ENCODE measurements around the gene CD248.

Gene CD248

GRCh38 chr11:66336234-66337102 lies 19.6 kb upstream of the CD248 start, which contains the start of gene RIN1:
Gene RIN1 (minus strand): TSS chr11:66336434. CDS start chr11:66336402, 32 bp downstream.
- TF ChIP-seq, protein P1, sequence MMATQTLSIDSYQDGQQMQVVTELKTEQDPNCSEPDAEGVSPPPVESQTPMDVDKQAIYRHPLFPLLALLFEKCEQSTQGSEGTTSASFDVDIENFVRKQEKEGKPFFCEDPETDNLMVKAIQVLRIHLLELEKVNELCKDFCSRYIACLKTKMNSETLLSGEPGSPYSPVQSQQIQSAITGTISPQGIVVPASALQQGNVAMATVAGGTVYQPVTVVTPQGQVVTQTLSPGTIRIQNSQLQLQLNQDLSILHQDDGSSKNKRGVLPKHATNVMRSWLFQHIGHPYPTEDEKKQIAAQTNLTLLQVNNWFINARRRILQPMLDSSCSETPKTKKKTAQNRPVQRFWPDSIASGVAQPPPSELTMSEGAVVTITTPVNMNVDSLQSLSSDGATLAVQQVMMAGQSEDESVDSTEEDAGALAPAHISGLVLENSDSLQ (IDR thresholded peaks at IDR 0.05), result no peak
- TF ChIP-seq TARDBP (IDR thresholded peaks at IDR 0.05) (no peak), L3MBTL2 (conservative IDR thresholded peaks at IDR 0.05) (no peak)
- CTCF ChIA-PET, result interaction anchor here (2.4 kb wide), 1 partner anchor 24 kb away, joined by 21 read pairs; no protein-coding TSS in a partner anchor
- POLR2A ChIA-PET, result interaction anchor here (1.0 to 2.0 kb wide), 5 partner anchors 7 to 47 kb away, joined by 3 to 8 read pairs (median 6); partner anchors contain the start of genes B4GAT1 and YIF1A
- DNase-seq (ENCODE audit: extremely low spot score), result no peak

DNA sequence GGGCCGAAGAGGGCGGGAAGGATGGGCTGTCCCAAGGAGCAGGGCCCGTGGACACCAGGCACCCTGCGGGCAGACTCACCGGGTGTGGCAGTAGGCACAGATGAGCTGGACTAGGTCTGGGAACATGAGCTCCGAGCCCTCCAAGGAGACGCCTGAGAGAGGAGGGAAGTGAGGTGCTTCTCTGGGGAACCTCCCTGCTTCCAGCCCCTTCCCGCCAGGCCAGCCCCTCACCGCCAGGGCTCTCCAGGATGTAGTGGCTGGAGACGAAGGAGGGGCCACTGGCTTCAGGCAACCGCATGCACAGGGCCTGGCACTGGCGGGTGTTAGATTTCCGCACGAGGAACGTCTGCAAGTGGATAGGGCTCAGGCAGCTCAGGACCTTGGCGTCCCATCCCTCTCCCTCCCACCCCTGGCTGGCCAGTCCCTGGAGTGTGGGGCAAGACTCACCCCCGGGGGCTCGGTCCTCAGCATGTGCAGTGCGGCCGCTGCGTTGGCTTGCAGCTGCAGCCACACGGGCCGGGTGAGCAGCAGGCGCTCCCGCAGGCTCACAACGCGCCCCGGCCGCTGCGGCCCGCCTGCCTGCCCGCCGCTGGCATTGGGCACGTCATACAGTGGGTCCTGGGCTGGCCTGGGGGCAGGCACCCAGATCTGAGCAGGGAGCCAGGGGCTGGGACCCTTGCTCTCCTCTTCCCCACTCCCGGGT lies 18.8 kb upstream of the CD248 start:
- no peak for TF ChIP-seq ZNF384 (IDR thresholded peaks at IDR 0.05)
- TF ChIP-seq ELF4 (IDR thresholded peaks at IDR 0.05), result no peak
- no peak for TF ChIP-seq SP1 (IDR thresholded peaks at IDR 0.05)
- TF ChIP-seq HDGF (IDR thresholded peaks at IDR 0.05; ENCODE audit: borderline replicate concordance), result no peak
- no peak for TF ChIP-seq NFRKB (IDR thresholded peaks at IDR 0.05)
- TF ChIP-seq FOXM1 (IDR thresholded peaks at IDR 0.05; ENCODE audit: borderline replicate concordance), result no peak
- no peak for TF ChIP-seq LEF1 (IDR thresholded peaks at IDR 0.05; ENCODE audit: borderline replicate concordance)
- DNase-seq (ENCODE audit: extremely low spot score), result no peak
- POLR2A ChIA-PET, result interaction anchor here (1.0 to 2.0 kb wide), 6 partner anchors 8 to 47 kb away, joined by 3 to 8 read pairs (median 5); partner anchors contain the start of genes B4GAT1 and YIF1A
- CTCF ChIA-PET, result interaction anchor here (2.4 kb wide), 1 partner anchor 23 kb away, joined by 21 read pairs; no protein-coding TSS in a partner anchor

GRCh38 chr11:66334605-66335442 lies 18.0 kb upstream of the CD248 start:
- no peak for TF ChIP-seq FOXM1 (IDR thresholded peaks at IDR 0.05; ENCODE audit: borderline replicate concordance)
- no peak for TF ChIP-seq FOXA1 (IDR thresholded peaks at IDR 0.05)
- TF ChIP-seq FOXK2 (IDR thresholded peaks at IDR 0.05), result no peak
- TF ChIP-seq TARDBP (IDR thresholded peaks at IDR 0.05), result no peak
- no peak for TF ChIP-seq LEF1 (IDR thresholded peaks at IDR 0.05; ENCODE audit: borderline replicate concordance)
- no peak for TF ChIP-seq SUZ12 (IDR thresholded peaks at IDR 0.05)
- TF ChIP-seq, protein P1 (IDR thresholded peaks at IDR 0.05), result no peak
- TF ChIP-seq ZNF384 (IDR thresholded peaks at IDR 0.05), result no peak
- TF ChIP-seq CTBP1 (IDR thresholded peaks at IDR 0.05; ENCODE audit: borderline replicate concordance), result no peak
- no peak for TF ChIP-seq NFRKB (IDR thresholded peaks at IDR 0.05)
- TF ChIP-seq HDGF (IDR thresholded peaks at IDR 0.05; ENCODE audit: borderline replicate concordance), result no peak
- TF ChIP-seq L3MBTL2 (conservative IDR thresholded peaks at IDR 0.05), result no peak
- no peak for TF ChIP-seq BHLHE40 (IDR thresholded peaks at IDR 0.05; ENCODE audit: borderline replicate concordance)
- TF ChIP-seq SP1 (IDR thresholded peaks at IDR 0.05), result no peak
- no peak for TF ChIP-seq ARNT (IDR thresholded peaks at IDR 0.05)
- TF ChIP-seq ELF4 (IDR thresholded peaks at IDR 0.05), result no peak
- ChIA-PET CTCF (interaction anchor here (2.4 kb wide), 1 partner anchor 22 kb away, joined by 21 read pairs; no protein-coding TSS in a partner anchor), POLR2A (interaction anchor here (1.3 to 2.0 kb wide), 4 partner anchors 9 to 46 kb away, joined by 4 to 8 read pairs (median 6); partner anchors contain the start of gene YIF1A)
- DNase-seq (ENCODE audit: extremely low spot score), result no peak

GRCh38 chr11:66333896-66334604 lies 17.2 kb upstream of the CD248 start:
- no peak for DNase-seq (ENCODE audit: extremely low spot score)
- TF ChIP-seq NFRKB (IDR thresholded peaks at IDR 0.05) (no peak), FOXM1 (IDR thresholded peaks at IDR 0.05; ENCODE audit: borderline replicate concordance) (no peak), FOXA1 (IDR thresholded peaks at IDR 0.05) (no peak)
- CTCF ChIA-PET, result interaction anchor here (2.4 kb wide), 1 partner anchor 21 kb away, joined by 21 read pairs; no protein-coding TSS in a partner anchor
- POLR2A ChIA-PET, result interaction anchor here (0.9 to 2.0 kb wide), 3 partner anchors 19 to 45 kb away, joined by 3 to 8 read pairs (median 4); partner anchors contain the start of gene YIF1A

DNA sequence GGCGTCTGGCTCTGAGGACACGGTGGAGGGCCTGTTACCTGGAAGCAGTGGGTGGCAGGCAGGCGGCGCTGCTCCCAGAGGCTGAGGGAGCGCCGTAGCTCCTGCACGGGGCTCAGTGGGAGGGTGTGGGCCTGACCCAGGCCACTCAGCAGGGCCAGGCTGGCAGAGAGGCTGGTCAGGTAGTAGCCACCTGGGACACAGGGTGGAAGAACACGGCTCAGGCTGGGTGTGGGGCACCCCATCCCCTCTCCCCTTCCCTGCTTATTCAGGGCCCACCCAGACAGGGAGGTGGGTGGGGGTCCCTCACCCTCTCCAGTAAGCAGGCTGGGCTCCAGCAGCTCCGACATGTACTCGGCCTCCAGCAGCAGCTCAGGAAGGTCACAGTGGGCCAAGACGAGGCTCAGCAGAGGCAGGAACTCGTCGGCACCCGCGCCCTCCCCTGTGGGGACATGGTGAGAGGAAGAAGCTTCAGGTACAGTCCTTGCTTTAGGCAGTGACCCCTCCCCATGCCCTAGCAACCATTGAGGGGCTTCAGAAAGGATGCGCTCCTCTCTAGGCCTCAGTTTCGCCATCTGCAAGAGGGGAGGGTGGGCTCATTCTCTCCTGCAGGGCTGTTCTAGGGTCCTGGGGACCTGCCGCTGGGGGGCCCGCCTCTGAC lies 16.5 kb upstream of the CD248 start:
- ChIA-PET CTCF (no interaction called here), POLR2A (interaction anchor here (0.9 kb wide), 1 partner anchor 18 kb away, joined by 3 read pairs; no protein-coding TSS in a partner anchor)
- no peak for TF ChIP-seq CTBP1 (IDR thresholded peaks at IDR 0.05; ENCODE audit: borderline replicate concordance)
- no peak for TF ChIP-seq TARDBP (IDR thresholded peaks at IDR 0.05)
- no peak for TF ChIP-seq LEF1 (IDR thresholded peaks at IDR 0.05; ENCODE audit: borderline replicate concordance)
- TF ChIP-seq FOXM1 (IDR thresholded peaks at IDR 0.05; ENCODE audit: borderline replicate concordance), result no peak
- no peak for TF ChIP-seq SUZ12 (IDR thresholded peaks at IDR 0.05)
- no peak for TF ChIP-seq FOXK2 (IDR thresholded peaks at IDR 0.05)
- TF ChIP-seq FOXA1 (IDR thresholded peaks at IDR 0.05), result no peak
- TF ChIP-seq HDGF (IDR thresholded peaks at IDR 0.05; ENCODE audit: borderline replicate concordance), result no peak
- no peak for TF ChIP-seq BHLHE40 (IDR thresholded peaks at IDR 0.05; ENCODE audit: borderline replicate concordance)
- TF ChIP-seq NFRKB (IDR thresholded peaks at IDR 0.05), result no peak

More for the DNA sequence above, 16.5 kb upstream of the CD248 start:
- DNase-seq (ENCODE audit: extremely low spot score), result no peak
